OCI-LY3 (cell line): ENCODE data around the gene PDLIM4.

Experiments used
- H2AFZ ChIP-seq: fragments of 200-600, 300-600 bp; shearing (Covaris generic); 2 replicates; pipeline ENCODE4 v1.6.0; 2014; ENCODE audit warnings: antibody characterized with exemption, low read depth, low read length
- H3K27ac ChIP-seq: fragments of 200-600, 300-600 bp; sonication (generic); 2 replicates; pipeline ENCODE4 v1.5.1; 2014; ENCODE audit warnings: mild to moderate bottlenecking, low read length, moderate library complexity, mixed read lengths
- H3K27me3 ChIP-seq: fragments of 200-600, 300-600 bp; sonication (generic); 2 replicates; pipeline ENCODE4 v1.6.1; 2014; ENCODE audit warnings: low read depth, low read length, mixed read lengths
- H3K36me3 ChIP-seq: fragments of 200-600, 300-600 bp; sonication (generic); replicated peaks from 2 replicates; pipeline ENCODE3; 2014; ENCODE audit warnings: low read depth, low read length, mixed read lengths
- H3K4me1 ChIP-seq: fragments of 300-600, 200-600 bp; sonication (generic); 2 replicates; pipeline ENCODE4 v1.6.1; 2014; ENCODE audit warnings: low read length, mixed read lengths
- H3K4me2 ChIP-seq: fragments of 200-600, 300-600 bp; sonication (generic); 2 replicates; pipeline ENCODE4 v1.6.1; 2014; ENCODE audit warnings: low read length, mixed read lengths
- H3K4me3 ChIP-seq: fragments of 300-600, 200-600 bp; sonication (generic); 2 replicates; pipeline ENCODE4 v1.5.1; 2014; ENCODE audit warnings: antibody characterized with exemption, mild to moderate bottlenecking, low read length, moderate library complexity
- H3K79me2 ChIP-seq: fragments of 300-600, 200-600 bp; shearing (Covaris generic); 2 replicates; pipeline ENCODE4 v1.6.1; 2014; ENCODE audit warnings: mild to moderate bottlenecking, low read length, mixed read lengths
- H3K9ac ChIP-seq: fragments of 300-600, 200-600 bp; shearing (Covaris generic); 2 replicates; pipeline ENCODE4 v1.6.0; 2014; ENCODE audit warnings: mild to moderate bottlenecking, low read length, moderate library complexity
- H3K9me3 ChIP-seq: fragments of 200-600, 300-600 bp; shearing (Covaris generic); 2 replicates; pipeline ENCODE4 v1.6.1; 2014; ENCODE audit warnings: low read length, mixed read lengths; ENCODE audit not compliant: insufficient read depth
- H4K20me1 ChIP-seq: fragments of 200-600, 300-600 bp; sonication (generic); 2 replicates; pipeline ENCODE4 v1.6.1; 2016; ENCODE audit warnings: low read length, mixed read lengths; ENCODE audit not compliant: insufficient read depth
- EZH2phosphoT487 ChIP-seq: fragments of 200-600 bp; shearing (Covaris generic); IDR thresholded peaks from 2 replicates; pipeline ENCODE4 v1.6.1; 2018; ENCODE audit warnings: antibody characterized with exemption, mixed run types, low read depth
- TF ChIP-seq, protein P1 (sequence below): fragments of 200-600, 300-600 bp; sonication (generic); IDR thresholded peaks from 2 replicates; pipeline ENCODE4 v1.5.1; 2014; ENCODE audit warnings: antibody characterized with exemption, low read length, low read depth

The PDLIM4 gene

DNA sequence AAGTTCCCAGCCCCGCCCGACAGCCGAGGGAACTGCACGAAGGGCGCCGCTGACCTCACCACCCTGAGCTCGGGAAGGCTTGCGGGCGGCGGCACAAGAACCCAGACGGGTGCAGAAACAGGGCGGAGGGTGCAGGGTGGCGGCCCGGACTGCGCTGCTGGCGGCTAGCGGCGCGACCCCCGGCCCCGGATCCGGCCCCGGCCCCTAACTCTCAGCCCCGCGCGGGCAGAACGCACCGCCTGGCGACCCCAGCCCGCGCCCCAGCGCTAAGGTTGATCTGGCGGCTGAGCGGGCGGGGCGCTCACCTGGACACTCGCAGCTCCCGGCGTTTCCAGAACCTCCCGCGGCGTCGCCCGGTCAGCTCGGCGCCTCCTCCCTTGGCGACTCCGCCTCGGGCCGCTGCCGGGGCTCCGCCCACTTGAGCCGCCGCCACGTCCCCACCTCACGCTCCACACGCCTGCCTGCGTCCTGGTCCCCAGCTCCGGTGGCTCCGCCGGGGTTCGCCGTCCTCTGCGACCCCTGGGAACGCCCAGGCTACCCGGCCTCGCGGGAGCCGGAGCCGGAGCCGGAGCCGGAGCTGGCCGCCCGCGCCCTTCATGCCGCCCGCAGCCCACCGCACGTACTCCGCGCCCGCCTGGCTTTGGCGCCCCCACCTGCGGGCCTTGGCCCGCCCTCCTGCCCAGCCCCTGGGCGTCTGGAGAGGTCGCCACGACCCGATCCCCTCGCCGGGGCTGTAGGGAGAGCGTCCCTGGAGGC, 29.8 kb upstream of the PDLIM4 start, which contains the start of gene P4HA2:
P4HA2 (minus strand) TSS at position 369 of the 756 bp plus-strand sequence. CDS start 9,227 bp downstream, outside the sequence.
- no peak within 1 kb of the TSS for H3K9ac ChIP-seq
- no peak within 1 kb of the TSS for H3K4me2 ChIP-seq
- no peak within 1 kb of the TSS for H2AFZ ChIP-seq
- H3K79me2 ChIP-seq: no peaks in the 10 kb centered on the region
- H3K4me3 ChIP-seq: no peak within 1 kb of the TSS
- H3K36me3 ChIP-seq: no peaks in the 10 kb centered on the region
- H3K9me3 ChIP-seq: no peaks in the 10 kb centered on the region
- H3K4me1 ChIP-seq: peaks cover 6% of the 10 kb centered on the region
- H3K27me3 ChIP-seq: peaks cover 24% of the 10 kb centered on the region
- TF ChIP-seq, protein P1, sequence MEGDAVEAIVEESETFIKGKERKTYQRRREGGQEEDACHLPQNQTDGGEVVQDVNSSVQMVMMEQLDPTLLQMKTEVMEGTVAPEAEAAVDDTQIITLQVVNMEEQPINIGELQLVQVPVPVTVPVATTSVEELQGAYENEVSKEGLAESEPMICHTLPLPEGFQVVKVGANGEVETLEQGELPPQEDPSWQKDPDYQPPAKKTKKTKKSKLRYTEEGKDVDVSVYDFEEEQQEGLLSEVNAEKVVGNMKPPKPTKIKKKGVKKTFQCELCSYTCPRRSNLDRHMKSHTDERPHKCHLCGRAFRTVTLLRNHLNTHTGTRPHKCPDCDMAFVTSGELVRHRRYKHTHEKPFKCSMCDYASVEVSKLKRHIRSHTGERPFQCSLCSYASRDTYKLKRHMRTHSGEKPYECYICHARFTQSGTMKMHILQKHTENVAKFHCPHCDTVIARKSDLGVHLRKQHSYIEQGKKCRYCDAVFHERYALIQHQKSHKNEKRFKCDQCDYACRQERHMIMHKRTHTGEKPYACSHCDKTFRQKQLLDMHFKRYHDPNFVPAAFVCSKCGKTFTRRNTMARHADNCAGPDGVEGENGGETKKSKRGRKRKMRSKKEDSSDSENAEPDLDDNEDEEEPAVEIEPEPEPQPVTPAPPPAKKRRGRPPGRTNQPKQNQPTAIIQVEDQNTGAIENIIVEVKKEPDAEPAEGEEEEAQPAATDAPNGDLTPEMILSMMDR: no peak
- TF ChIP-seq EZH2phosphoT487: no peak
- peaks cover 6% of the 10 kb centered on the region; the same call in 1 of the 2 replicates for H4K20me1 ChIP-seq
- no peak within 1 kb of the TSS for H3K27ac ChIP-seq

DNA sequence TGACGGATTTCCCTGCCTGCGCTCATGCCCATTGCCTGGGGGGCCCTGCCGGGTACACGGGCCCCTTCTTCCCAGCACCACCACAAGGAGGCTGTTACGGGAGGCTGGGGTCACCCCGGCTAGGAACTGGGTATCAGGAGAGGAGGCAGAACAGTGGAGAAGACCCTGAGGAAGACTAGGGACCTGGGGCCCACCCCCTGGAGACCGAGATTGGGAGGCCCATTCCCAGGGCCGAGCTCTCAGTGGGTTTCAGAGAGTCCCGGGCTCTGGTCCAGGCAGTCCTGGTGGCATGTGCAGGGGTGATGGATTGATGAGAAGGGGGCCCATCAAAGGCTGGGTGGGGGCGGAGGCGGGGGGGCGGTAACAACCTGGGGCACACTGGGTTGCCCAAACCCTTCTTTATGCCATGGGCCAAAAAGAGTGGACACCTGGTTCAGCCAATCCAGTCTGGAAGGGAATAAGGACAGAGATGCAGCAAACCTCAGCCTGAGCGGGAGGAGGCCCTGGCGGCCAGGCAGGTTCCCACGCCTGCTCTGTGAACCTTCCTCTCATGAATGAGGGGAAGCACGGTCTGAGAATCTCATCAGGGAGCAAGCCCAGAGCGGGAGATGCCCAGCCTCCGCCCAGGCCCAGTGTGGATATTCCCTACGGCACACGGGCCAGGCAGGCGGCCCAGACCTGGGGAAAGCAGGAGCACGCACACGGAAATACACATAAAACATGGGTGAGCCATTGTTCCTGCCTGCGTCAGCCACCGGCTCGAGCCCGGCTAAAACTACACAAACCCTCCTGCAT, 29.1 kb upstream of the PDLIM4 start:
- Histone ChIP-seq H3K79me2 (no peaks in the 10 kb centered on the region), H3K9me3 (no peaks in the 10 kb centered on the region), H3K27me3 (peaks cover 24% of the 10 kb centered on the region), H3K4me3 (no peak overlapping the region), H3K36me3 (no peaks in the 10 kb centered on the region), H3K4me2 (no peak overlapping the region), H4K20me1 (peaks cover 6% of the 10 kb centered on the region; the same call in 1 of the 2 replicates), H3K27ac (no peak overlapping the region), H2AFZ (no peak overlapping the region), H3K4me1 (no peaks in the 10 kb centered on the region; the same call in 1 of the 2 replicates), H3K9ac (no peak overlapping the region)
- TF ChIP-seq, protein P1: no peak
- no peak for TF ChIP-seq EZH2phosphoT487

DNA sequence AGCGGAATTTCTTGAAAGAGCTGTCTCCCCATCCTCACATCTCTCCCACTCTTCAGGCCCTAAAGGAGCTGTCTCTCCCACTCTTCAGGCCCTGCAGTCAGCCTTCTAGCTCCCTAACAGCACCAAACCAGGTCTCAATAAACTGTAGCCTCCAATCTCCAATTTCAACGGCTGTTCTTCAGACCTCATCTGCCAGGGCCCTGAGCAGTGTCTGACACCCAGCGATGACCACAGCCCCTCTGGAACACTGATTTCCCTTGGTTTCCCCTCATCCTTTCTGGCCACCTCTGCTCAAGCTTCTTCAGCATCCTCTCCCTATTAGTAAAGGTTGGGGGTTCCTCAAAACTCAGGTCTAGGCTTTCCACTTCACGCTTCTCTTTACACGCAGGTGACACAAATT, 28.3 kb upstream of the PDLIM4 start:
- no peak overlapping the region for H3K4me2 ChIP-seq

More for the DNA sequence above, 28.3 kb upstream of the PDLIM4 start:
- Histone ChIP-seq H3K4me1 (no peaks in the 10 kb centered on the region), H3K9ac (no peak overlapping the region), H3K27me3 (peaks cover 16% of the 10 kb centered on the region), H3K27ac (no peak overlapping the region), H3K4me3 (no peak overlapping the region), H4K20me1 (peaks cover under 1% of the 10 kb centered on the region; the same call in 1 of the 2 replicates), H2AFZ (no peak overlapping the region), H3K79me2 (no peaks in the 10 kb centered on the region), H3K36me3 (no peaks in the 10 kb centered on the region), H3K9me3 (no peaks in the 10 kb centered on the region)
- TF ChIP-seq EZH2phosphoT487: no peak
- TF ChIP-seq, protein P1: no peak
